SK-N-MC (cell line): ENCODE measurements around the gene GALNTL6.

ENCODE experiments used
- DNase-seq: peaks from one replicate; pipeline ENCODE4 v3.0.0-alpha.2; 2011; ENCODE audit warnings: low read depth, low spot score
- H3K27ac ChIP-seq: fragments of 200-600 bp; sonication (generic); 2 replicates; pipeline ENCODE4 v1.5.1; 2016; ENCODE audit warnings: mixed run types
- H3K36me3 ChIP-seq: fragments of 200-600 bp; sonication (generic); 2 replicates; pipeline ENCODE4 v1.6.1; 2017; ENCODE audit warnings: antibody characterized with exemption, low read length, mixed read lengths; ENCODE audit not compliant: insufficient read depth
- H3K4me3 ChIP-seq: fragments of 200-600 bp; sonication (generic); 2 replicates; pipeline ENCODE4 v1.5.1; 2016
- H3K9ac ChIP-seq: fragments of 200-600 bp; sonication (generic); 2 replicates; pipeline ENCODE4 v1.8.0; 2017; ENCODE audit warnings: mixed run types, mixed read lengths; ENCODE audit not compliant: insufficient read length
- H3K9me3 ChIP-seq: fragments of 200-600 bp; sonication (generic); 2 replicates; pipeline ENCODE4 v1.6.1; 2017; ENCODE audit warnings: low read depth, mild to moderate bottlenecking, antibody characterized with exemption, low read length, moderate library complexity, mixed read lengths
- EZH2 ChIP-seq: fragments of 200-600 bp; sonication (generic); IDR thresholded peaks from one replicate; pipeline ENCODE4 v1.6.1; 2017; ENCODE audit warnings: antibody characterized with exemption
- FOXP2 ChIP-seq: optimal IDR thresholded peaks from 2 replicates; pipeline ENCODE3; 2011; ENCODE audit warnings: mild to moderate bottlenecking, moderate library complexity; ENCODE audit not compliant: insufficient read depth; ENCODE audit errors: extremely low read length, control extremely low read depth
- POLR2AphosphoS5 ChIP-seq: IDR thresholded peaks from 2 replicates; pipeline ENCODE4 v1.6.1; 2012; ENCODE audit warnings: mild to moderate bottlenecking, low read depth, low read length, borderline replicate concordance

The GALNTL6 gene

DNA sequence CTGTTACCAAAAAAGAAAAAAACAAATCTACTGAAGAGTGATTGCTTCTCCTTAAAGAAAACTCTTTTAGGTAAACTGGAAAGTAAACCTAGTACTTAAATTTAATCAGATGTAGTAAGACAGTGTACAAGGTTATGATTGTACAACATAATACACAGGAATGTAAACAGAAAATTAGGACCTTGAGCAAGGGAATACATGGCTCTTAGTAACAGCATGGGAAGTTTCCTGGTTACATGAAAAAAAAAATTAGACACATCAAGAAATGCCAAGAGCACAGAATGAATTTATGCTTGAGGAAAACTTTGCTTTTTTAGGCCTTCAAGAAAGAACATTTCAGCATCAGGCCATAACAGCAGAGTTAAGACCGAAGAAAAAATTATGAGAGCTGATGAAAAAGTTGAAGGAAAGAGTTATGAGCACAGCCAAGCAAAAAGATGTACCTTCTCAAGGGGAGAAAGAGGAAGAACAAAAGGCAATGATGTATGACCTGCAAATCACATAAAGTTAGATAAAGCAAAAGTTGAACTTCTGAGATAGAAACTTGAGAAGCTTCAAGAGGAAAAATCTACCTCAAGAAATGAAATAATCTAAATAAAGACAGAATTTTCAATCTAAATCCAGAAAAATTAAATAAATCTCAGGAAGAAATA is 311.6 kb downstream of the GALNTL6 start:
- no peaks in the 10 kb centered on the region for H3K9me3 ChIP-seq
- DNase-seq = no peak
- no peaks in the 10 kb centered on the region for H3K36me3 ChIP-seq
- TF ChIP-seq EZH2 = no peak
- no peak for TF ChIP-seq POLR2AphosphoS5
- no peak for TF ChIP-seq FOXP2
- H3K9ac ChIP-seq = no peak overlapping the region
- H3K4me3 ChIP-seq = no peak overlapping the region
- H3K27ac ChIP-seq = no peak overlapping the region

GRCh38 chr4:172125443-172125842 is 312.2 kb downstream of the GALNTL6 start:
- H3K9ac ChIP-seq = no peak overlapping the region
- no peak for TF ChIP-seq EZH2
- TF ChIP-seq FOXP2 = no peak
- TF ChIP-seq POLR2AphosphoS5 = no peak
- no peaks in the 10 kb centered on the region for H3K9me3 ChIP-seq
- no peak overlapping the region for H3K4me3 ChIP-seq
- H3K27ac ChIP-seq = no peak overlapping the region
- no peak for DNase-seq
- no peaks in the 10 kb centered on the region for H3K36me3 ChIP-seq

- no peak overlapping the region for H3K4me3 ChIP-seq
- no peak for DNase-seq
- no peaks in the 10 kb centered on the region for H3K9me3 ChIP-seq
- TF ChIP-seq FOXP2 = no peak
- no peak for TF ChIP-seq POLR2AphosphoS5
- H3K27ac ChIP-seq = no peak overlapping the region
- no peaks in the 10 kb centered on the region for H3K36me3 ChIP-seq
- H3K9ac ChIP-seq = no peak overlapping the region
Observed at GRCh38 chr4:172127168-172127567, 314.0 kb downstream of the GALNTL6 start.

DNA sequence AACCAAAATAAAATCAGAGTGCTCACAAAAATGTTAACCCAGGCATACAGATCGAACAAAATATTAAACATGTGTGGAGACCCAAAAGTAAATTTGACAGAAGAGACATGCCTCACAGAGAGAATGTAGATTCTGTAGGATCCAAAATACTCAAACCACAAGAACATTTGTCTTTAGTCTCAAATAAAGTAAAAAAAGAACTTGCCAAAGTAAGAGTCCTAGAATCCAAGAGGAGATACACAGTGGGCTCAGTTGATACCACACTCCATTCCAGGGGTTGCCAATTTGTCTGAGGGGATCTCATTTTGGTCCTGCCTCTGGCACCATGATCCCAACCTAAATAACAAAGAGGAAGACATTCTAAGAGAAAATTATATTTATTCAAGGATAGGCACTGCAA is 316.4 kb downstream of the GALNTL6 start:
- H3K9me3 ChIP-seq = no peaks in the 10 kb centered on the region
- no peak for DNase-seq
- H3K36me3 ChIP-seq = no peaks in the 10 kb centered on the region
- TF ChIP-seq POLR2AphosphoS5 = no peak
- TF ChIP-seq FOXP2 = no peak
- no peak for TF ChIP-seq EZH2
- no peak overlapping the region for H3K9ac ChIP-seq
- H3K27ac ChIP-seq = no peak overlapping the region
- H3K4me3 ChIP-seq = no peak overlapping the region

- Histone ChIP-seq H3K9ac (no peak overlapping the region), H3K36me3 (no peaks in the 10 kb centered on the region), H3K4me3 (no peak overlapping the region), H3K27ac (no peak overlapping the region), H3K9me3 (no peaks in the 10 kb centered on the region)
- no peak for TF ChIP-seq EZH2
- no peak for TF ChIP-seq POLR2AphosphoS5
- no peak for TF ChIP-seq FOXP2
- DNase-seq = no peak
Observed at GRCh38 chr4:172134521-172134920, 321.3 kb downstream of the GALNTL6 start.

DNA sequence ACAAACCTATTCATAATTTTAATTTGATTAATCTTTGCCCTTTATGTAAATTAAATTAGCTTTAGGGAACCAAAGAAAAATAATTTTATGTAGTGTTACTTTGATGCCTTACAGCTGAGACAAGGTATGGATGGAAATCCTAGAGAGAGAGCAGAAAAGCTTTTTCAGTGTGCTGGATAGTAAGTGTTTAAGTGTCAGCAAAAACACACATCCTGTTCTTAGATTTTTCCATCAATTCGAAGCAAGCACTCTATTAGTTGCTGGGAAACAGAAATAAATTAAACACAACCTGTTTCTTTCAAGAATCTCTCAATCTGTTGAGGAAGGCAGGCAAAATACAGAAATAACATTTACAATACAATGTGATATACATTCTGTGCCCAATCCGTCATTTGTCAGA is 327.8 kb downstream of the GALNTL6 start:
- Histone ChIP-seq H3K27ac (no peak overlapping the region), H3K4me3 (no peak overlapping the region), H3K9ac (no peak overlapping the region), H3K36me3 (no peaks in the 10 kb centered on the region), H3K9me3 (no peaks in the 10 kb centered on the region)
- no peak for DNase-seq
- TF ChIP-seq EZH2 (no peak), POLR2AphosphoS5 (no peak), FOXP2 (no peak)

DNA sequence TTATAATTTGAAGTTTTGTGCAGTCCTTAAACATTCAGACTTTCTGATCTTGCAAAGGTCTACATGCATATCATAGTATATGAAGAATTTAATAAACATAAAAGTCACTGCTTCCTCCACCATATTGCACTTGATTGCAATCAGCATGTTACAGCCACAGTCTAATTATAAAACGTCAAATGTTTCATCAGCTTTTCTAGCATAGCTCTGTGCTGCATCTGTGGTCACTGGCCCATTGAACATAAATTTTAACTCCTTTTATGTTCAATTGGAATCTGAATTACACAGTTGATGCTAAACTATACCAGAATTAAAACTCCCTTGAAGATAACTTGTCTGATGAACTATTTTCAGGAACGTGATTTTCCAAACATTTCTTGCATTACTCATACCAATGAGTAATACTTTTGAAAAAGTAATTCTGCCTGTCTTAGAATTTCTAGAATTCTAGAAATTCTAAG is 329.1 kb downstream of the GALNTL6 start:
- Histone ChIP-seq H3K36me3 (no peaks in the 10 kb centered on the region), H3K4me3 (no peak overlapping the region), H3K27ac (no peak overlapping the region), H3K9me3 (no peaks in the 10 kb centered on the region), H3K9ac (no peak overlapping the region)
- TF ChIP-seq FOXP2 = no peak
- TF ChIP-seq EZH2 = no peak
- no peak for TF ChIP-seq POLR2AphosphoS5
- DNase-seq = no peak

GRCh38 chr4:172143605-172144314 is 330.6 kb downstream of the GALNTL6 start:
- Histone ChIP-seq H3K36me3 (no peaks in the 10 kb centered on the region), H3K9me3 (no peaks in the 10 kb centered on the region), H3K9ac (no peak overlapping the region), H3K27ac (no peak overlapping the region), H3K4me3 (no peak overlapping the region)
- no peak for DNase-seq
- TF ChIP-seq POLR2AphosphoS5 (no peak), FOXP2 (no peak), EZH2 (no peak)
